ENCODE data around the gene DHRS7.

The DHRS7 gene

DNA sequence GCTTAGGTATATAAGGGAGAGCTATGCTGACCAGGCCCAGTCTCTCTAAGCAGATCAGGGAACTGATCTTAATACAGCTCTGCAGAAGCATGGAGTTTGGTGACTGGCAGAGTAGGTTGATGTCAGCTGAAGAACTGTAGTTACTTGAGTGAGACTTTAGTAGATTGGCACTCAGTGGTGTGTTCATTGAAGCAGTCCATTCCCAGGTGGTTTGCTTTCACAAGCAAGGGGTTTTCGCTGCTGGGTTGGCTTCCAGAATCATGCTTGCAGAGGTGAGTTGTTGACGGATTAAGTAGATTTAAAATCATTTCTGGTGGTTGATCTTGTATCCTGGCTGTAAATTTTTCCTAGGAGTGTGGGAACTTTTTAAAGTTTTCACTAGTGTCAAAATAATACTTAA, 6.5 kb upstream of the DHRS7 start:
- ATAC-seq (ENCODE audit: insufficient read depth, low read depth) (no peak), DNase-seq (no peak)
- H3K27ac ChIP-seq (ENCODE audit: low read length), result no peak overlapping the region
- no peak overlapping the region for H3K4me2 ChIP-seq (ENCODE audit: insufficient read depth, low read length)
- H3K36me3 ChIP-seq (ENCODE audit: insufficient read depth, low read length), result no peaks in the 10 kb centered on the region
- H2AFZ ChIP-seq (ENCODE audit: low read depth, low read length), result no peak overlapping the region
- TF ChIP-seq, protein P1, sequence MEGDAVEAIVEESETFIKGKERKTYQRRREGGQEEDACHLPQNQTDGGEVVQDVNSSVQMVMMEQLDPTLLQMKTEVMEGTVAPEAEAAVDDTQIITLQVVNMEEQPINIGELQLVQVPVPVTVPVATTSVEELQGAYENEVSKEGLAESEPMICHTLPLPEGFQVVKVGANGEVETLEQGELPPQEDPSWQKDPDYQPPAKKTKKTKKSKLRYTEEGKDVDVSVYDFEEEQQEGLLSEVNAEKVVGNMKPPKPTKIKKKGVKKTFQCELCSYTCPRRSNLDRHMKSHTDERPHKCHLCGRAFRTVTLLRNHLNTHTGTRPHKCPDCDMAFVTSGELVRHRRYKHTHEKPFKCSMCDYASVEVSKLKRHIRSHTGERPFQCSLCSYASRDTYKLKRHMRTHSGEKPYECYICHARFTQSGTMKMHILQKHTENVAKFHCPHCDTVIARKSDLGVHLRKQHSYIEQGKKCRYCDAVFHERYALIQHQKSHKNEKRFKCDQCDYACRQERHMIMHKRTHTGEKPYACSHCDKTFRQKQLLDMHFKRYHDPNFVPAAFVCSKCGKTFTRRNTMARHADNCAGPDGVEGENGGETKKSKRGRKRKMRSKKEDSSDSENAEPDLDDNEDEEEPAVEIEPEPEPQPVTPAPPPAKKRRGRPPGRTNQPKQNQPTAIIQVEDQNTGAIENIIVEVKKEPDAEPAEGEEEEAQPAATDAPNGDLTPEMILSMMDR (IDR thresholded peaks at IDR 0.05; ENCODE audit: borderline replicate concordance, extremely low read depth, low read length, poor library complexity, severe bottlenecking), result no peak
- H3K27me3 ChIP-seq (ENCODE audit: insufficient read depth, low read length, poor library complexity), result peaks cover 5% of the 10 kb centered on the region
- no peaks in the 10 kb centered on the region for H4K20me1 ChIP-seq (ENCODE audit: insufficient read depth, low read length)
- H3K79me2 ChIP-seq (ENCODE audit: insufficient read depth, low read length), result no peaks in the 10 kb centered on the region
- no peaks in the 10 kb centered on the region for H3K9me3 ChIP-seq (ENCODE audit: insufficient read depth, low read length, severe bottlenecking)
- no peak overlapping the region for H3K4me3 ChIP-seq (ENCODE audit: low read depth in 1 of 2, low read length in 2 of 2)
- no peaks in the 10 kb centered on the region for H3K4me1 ChIP-seq (ENCODE audit: insufficient read depth, low read length)
- H3K9ac ChIP-seq (ENCODE audit: low read depth, low read length), result no peak overlapping the region

DNA sequence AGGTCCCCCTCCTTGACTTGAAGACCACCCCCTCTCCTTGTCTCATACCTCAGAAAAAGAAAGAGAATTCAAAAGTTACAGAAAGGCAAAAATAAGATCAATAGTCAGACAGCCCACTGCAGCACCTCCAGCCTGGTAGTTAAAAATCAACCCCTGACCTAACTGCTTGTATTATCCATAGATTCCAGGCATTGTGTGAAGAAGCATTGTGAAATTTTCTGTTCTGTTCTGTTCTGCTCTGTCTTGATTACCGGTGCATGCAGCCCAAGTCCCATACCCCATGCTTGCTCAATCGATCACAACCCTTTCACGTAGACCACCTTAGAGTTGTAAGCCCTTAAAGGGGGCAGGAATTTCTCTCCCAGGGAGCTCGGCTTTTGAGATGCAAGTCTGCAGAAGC, 5.8 kb upstream of the DHRS7 start:
- no peak for ATAC-seq (ENCODE audit: insufficient read depth, low read depth)
- H3K27ac ChIP-seq (ENCODE audit: low read length), result no peak overlapping the region
- no peaks in the 10 kb centered on the region for H4K20me1 ChIP-seq (ENCODE audit: insufficient read depth, low read length)
- H3K79me2 ChIP-seq (ENCODE audit: insufficient read depth, low read length), result no peaks in the 10 kb centered on the region
- no peak for TF ChIP-seq EZH2 (IDR thresholded peaks at IDR 0.05; ENCODE audit: borderline replicate concordance, low read depth, low read length, severe bottlenecking)
- TF ChIP-seq, protein P1 (IDR thresholded peaks at IDR 0.05; ENCODE audit: borderline replicate concordance, extremely low read depth, low read length, poor library complexity, severe bottlenecking), result no peak
- no peak overlapping the region for H3K4me2 ChIP-seq (ENCODE audit: insufficient read depth, low read length)
- no peak for DNase-seq
- H3K4me1 ChIP-seq (ENCODE audit: insufficient read depth, low read length), result peaks cover 2% of the 10 kb centered on the region
- no peak overlapping the region for H3K9ac ChIP-seq (ENCODE audit: low read depth, low read length)
- H2AFZ ChIP-seq (ENCODE audit: low read depth, low read length), result no peak overlapping the region
- peaks cover 5% of the 10 kb centered on the region for H3K27me3 ChIP-seq (ENCODE audit: insufficient read depth, low read length, poor library complexity)
- no peaks in the 10 kb centered on the region for H3K36me3 ChIP-seq (ENCODE audit: insufficient read depth, low read length)
- no peak overlapping the region for H3K4me3 ChIP-seq (ENCODE audit: low read depth in 1 of 2, low read length in 2 of 2)
- no peaks in the 10 kb centered on the region for H3K9me3 ChIP-seq (ENCODE audit: insufficient read depth, low read length, severe bottlenecking)

DNA sequence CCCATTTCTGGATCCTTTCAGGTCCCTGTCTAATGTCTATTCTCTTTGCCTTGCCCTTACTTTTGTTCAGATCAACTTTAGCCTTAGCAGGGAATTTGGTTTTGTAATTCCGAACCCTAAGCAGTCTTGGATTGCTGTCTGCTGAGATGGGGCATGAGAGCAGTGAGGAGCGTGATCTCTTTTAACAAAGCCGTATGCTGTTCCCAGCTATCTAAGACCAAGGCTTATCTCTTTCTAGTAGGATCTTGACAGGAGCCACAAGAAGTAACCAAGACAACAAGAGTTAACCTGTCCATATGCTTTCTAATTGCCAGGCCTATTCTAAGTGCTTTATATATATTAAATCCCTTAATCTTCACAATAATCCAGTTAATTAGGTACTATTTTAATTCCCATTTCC, 4.5 kb upstream of the DHRS7 start:
- H3K9me3 ChIP-seq (ENCODE audit: insufficient read depth, low read length, severe bottlenecking), result no peaks in the 10 kb centered on the region
- no peak overlapping the region for H3K9ac ChIP-seq (ENCODE audit: low read depth, low read length)
- no peak overlapping the region for H3K27ac ChIP-seq (ENCODE audit: low read length)
- no peak overlapping the region for H2AFZ ChIP-seq (ENCODE audit: low read depth, low read length)
- DNase-seq (no peak), ATAC-seq (ENCODE audit: insufficient read depth, low read depth) (no peak)
- no peaks in the 10 kb centered on the region for H3K36me3 ChIP-seq (ENCODE audit: insufficient read depth, low read length)
- H4K20me1 ChIP-seq (ENCODE audit: insufficient read depth, low read length), result no peaks in the 10 kb centered on the region
- TF ChIP-seq EZH2 (IDR thresholded peaks at IDR 0.05; ENCODE audit: borderline replicate concordance, low read depth, low read length, severe bottlenecking), result no peak
- TF ChIP-seq, protein P1 (IDR thresholded peaks at IDR 0.05; ENCODE audit: borderline replicate concordance, extremely low read depth, low read length, poor library complexity, severe bottlenecking), result no peak
- peaks cover 14% of the 10 kb centered on the region for H3K27me3 ChIP-seq (ENCODE audit: insufficient read depth, low read length, poor library complexity)
- H3K4me1 ChIP-seq (ENCODE audit: insufficient read depth, low read length), result peaks cover 8% of the 10 kb centered on the region
- H3K4me2 ChIP-seq (ENCODE audit: insufficient read depth, low read length), result no peak overlapping the region
- H3K4me3 ChIP-seq (ENCODE audit: low read depth in 1 of 2, low read length in 2 of 2), result no peak overlapping the region
- no peaks in the 10 kb centered on the region for H3K79me2 ChIP-seq (ENCODE audit: insufficient read depth, low read length)

DNA sequence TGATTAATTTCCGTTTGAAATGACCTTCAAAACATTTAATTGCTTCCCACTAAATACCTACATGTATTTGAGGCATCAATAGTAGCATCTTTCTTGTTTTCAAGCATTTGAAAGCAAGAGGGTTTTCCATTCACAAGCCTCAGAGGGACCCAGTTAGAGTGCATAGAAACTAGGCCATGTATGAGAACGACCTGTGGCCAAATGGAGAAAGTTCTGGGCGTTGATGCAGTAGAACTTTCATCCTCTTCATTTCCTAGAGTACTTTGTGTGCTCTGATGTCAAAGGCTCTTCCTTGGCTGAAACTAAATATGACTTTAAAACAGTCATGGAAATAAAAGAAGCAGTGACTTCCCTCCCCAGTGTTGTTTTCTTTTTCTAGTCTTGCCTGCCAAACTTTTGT, 944 bp upstream of the DHRS7 start:
- H3K79me2 ChIP-seq (ENCODE audit: insufficient read depth, low read length), result peaks cover 14% of the 10 kb centered on the region
- peaks cover 14% of the 10 kb centered on the region for H3K27me3 ChIP-seq (ENCODE audit: insufficient read depth, low read length, poor library complexity)
- DNase-seq, result no peak
- no peaks in the 10 kb centered on the region for H4K20me1 ChIP-seq (ENCODE audit: insufficient read depth, low read length)
- H3K36me3 ChIP-seq (ENCODE audit: insufficient read depth, low read length), result peaks cover 6% of the 10 kb centered on the region; the same call in 1 of the 2 replicates
- no peak for ATAC-seq (ENCODE audit: insufficient read depth, low read depth)
- H3K9me3 ChIP-seq (ENCODE audit: insufficient read depth, low read length, severe bottlenecking), result no peaks in the 10 kb centered on the region
- H2AFZ ChIP-seq (ENCODE audit: low read depth, low read length), result peak overlapping the region; percentile 92
- TF ChIP-seq, protein P1 (IDR thresholded peaks at IDR 0.05; ENCODE audit: borderline replicate concordance, extremely low read depth, low read length, poor library complexity, severe bottlenecking), result no peak
- no peak for TF ChIP-seq EZH2 (IDR thresholded peaks at IDR 0.05; ENCODE audit: borderline replicate concordance, low read depth, low read length, severe bottlenecking)
- no peak overlapping the region for H3K27ac ChIP-seq (ENCODE audit: low read length)
- H3K4me2 ChIP-seq (ENCODE audit: insufficient read depth, low read length), result peak overlapping the region; percentile 70
- H3K9ac ChIP-seq (ENCODE audit: low read depth, low read length), result no peak overlapping the region
- peak overlapping the region in 1 of 2 experiments; percentile 76; a peak in 1 of 4 replicates for H3K4me3 ChIP-seq (ENCODE audit: low read depth in 1 of 2, low read length in 2 of 2)
- peaks cover 21% of the 10 kb centered on the region for H3K4me1 ChIP-seq (ENCODE audit: insufficient read depth, low read length)
